T-helper 2 cell treated with Interferon-gamma antibody and Interleukin-4, amounts not matched to agents 5 μg/mL and 100 μg/mL, for 36 hours (primary cell): ENCODE data around the gene ZNHIT2.

Source experiments
- DNase-seq: peaks from one replicate; pipeline ENCODE4 v3.0.0; 2021; ENCODE audit warnings: low spot score
- H3K27ac Mint-ChIP-seq: one replicate; pipeline ENCODE4 v1.8.0; 2021; ENCODE audit warnings: mild to moderate bottlenecking, mixed read lengths
- H3K27me3 Mint-ChIP-seq: one replicate; pipeline ENCODE4 v1.8.0; 2021; ENCODE audit warnings: low read depth, mixed read lengths
- H3K36me3 Mint-ChIP-seq: one replicate; pipeline ENCODE4 v1.8.0; 2021; ENCODE audit warnings: low read depth, mixed read lengths
- H3K4me1 Mint-ChIP-seq: one replicate; pipeline ENCODE4 v1.8.0; 2021; ENCODE audit warnings: low read depth, mixed read lengths
- H3K4me3 Mint-ChIP-seq: one replicate; pipeline ENCODE4 v1.8.0; 2022; ENCODE audit warnings: mild to moderate bottlenecking, moderate library complexity, mixed read lengths
- H3K9me3 Mint-ChIP-seq: one replicate; pipeline ENCODE4 v1.8.0; 2021; ENCODE audit warnings: mixed read lengths

ZNHIT2 gene

DNA sequence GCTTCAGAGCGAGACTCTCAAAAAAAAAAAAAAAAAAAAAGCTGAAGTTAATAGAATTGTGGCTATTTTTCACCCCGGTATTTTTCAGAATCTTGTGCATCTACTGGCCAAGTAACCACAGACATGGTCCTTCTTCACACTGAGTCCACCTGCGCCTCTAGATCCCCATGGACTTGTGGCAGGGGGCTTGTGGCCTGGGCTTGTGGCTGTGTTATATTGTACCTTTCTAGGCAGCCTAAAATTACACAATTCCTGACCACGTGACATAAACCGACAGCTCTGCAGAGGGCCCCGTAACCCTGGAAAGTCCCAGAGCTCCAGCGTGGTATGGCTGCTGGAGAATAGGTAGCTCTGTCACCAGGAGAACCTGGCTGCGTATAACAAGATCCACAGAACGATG is 48.3 kb downstream of the ZNHIT2 start:
- Mint-ChIP-seq H3K27me3 (no peaks in the 10 kb centered on the region), H3K9me3 (no peaks in the 10 kb centered on the region), H3K4me3 (no peak overlapping the region), H3K4me1 (no peaks in the 10 kb centered on the region), H3K27ac (no peak overlapping the region), H3K36me3 (no peaks in the 10 kb centered on the region)
- no peak for DNase-seq

DNA sequence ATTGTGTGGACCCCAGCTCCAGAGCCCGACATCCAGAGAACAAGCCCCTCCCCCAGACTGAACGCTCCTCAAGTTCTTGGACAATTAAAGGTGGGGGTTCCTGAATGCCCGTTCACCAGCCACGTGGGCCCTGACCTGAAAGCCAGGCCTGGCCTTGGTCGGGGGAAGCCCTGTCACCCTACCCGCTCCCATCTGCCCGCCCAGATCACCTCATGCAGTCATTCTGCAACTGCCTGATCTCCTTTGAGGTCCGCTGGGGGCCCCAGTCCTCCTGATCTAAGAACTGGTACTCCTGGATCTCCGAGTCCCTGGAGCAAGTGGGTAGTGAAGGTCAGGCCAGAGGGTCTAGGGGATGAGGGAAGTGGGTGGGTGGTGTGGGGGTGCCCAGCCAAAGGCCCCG is 50.1 kb downstream of the ZNHIT2 start:
- H3K4me3 Mint-ChIP-seq = no peak overlapping the region
- H3K27ac Mint-ChIP-seq = no peak overlapping the region
- DNase-seq = no peak
- no peaks in the 10 kb centered on the region for H3K9me3 Mint-ChIP-seq
- H3K27me3 Mint-ChIP-seq = no peaks in the 10 kb centered on the region
- H3K4me1 Mint-ChIP-seq = no peaks in the 10 kb centered on the region
- H3K36me3 Mint-ChIP-seq = no peaks in the 10 kb centered on the region

DNA sequence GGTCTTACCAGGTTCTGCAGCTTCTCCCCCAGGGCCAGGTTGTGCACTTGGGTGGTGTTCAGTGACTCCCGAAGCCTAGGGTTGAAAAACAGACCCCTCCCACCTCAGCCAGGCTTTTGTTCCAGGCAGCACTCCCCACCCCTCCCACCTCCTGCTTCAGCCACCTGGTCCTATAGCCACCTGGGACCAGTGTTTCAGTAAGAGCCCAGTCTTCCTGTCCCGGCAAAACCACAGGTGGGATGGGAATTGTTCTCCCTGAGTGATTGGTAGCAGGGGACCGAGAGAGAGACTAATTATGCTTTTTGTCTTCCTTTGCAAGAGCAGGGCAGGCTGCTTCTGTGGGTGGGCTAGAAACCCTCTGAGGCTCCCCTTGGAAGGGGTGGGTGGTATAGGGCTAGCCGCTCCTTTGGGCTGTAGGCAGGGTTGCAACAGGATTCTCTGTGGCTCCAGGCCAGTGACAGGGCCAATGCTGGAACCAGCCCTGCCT is 50.7 kb downstream of the ZNHIT2 start:
- no peak for DNase-seq
- H3K4me3 Mint-ChIP-seq = no peak overlapping the region

More for the DNA sequence above, 50.7 kb downstream of the ZNHIT2 start:
- no peaks in the 10 kb centered on the region for H3K9me3 Mint-ChIP-seq
- no peak overlapping the region for H3K27ac Mint-ChIP-seq
- H3K4me1 Mint-ChIP-seq = no peaks in the 10 kb centered on the region
- no peaks in the 10 kb centered on the region for H3K27me3 Mint-ChIP-seq
- H3K36me3 Mint-ChIP-seq = no peaks in the 10 kb centered on the region
